ENCODE measurements around the gene LRRC32. TPM values are rescaled to one million over a fixed set of nuclear protein-coding genes. Genes with fewer than 3 reads are reported as not detected.
"Not testable (repeated sequence)": the region's sequence is repeated elsewhere in the genome, so short reads cannot be mapped to it uniquely, and the experiment has no call there.

LRRC32 gene
- polyA plus RNA-seq, 10 donors: 22.7 to 37.3 (median 25.0) TPM

- DNase-seq: peak in 2 of 3 donors; percentile 54 to 74
Measured at GRCh38 chr11:76629116-76629852, 41.3 kb downstream of the LRRC32 start.

GRCh38 chr11:76628408-76628947 lies 42.1 kb downstream of the LRRC32 start:
- no peak for DNase-seq

GRCh38 chr11:76627606-76628005 lies 42.9 kb downstream of the LRRC32 start:
- DNase-seq: no peak

- no peak for DNase-seq
Measured at GRCh38 chr11:76626921-76627401, 43.6 kb downstream of the LRRC32 start.

- DNase-seq: no peak
Measured at GRCh38 chr11:76626266-76626665, 44.3 kb downstream of the LRRC32 start.

GRCh38 chr11:76625472-76626186 lies 44.9 kb downstream of the LRRC32 start:
- DNase-seq: no peak

GRCh38 chr11:76624500-76625379 lies 45.8 kb downstream of the LRRC32 start:
- DNase-seq: no peak

- DNase-seq: no peak
Measured at GRCh38 chr11:76623884-76624419, 46.6 kb downstream of the LRRC32 start.

GRCh38 chr11:76623171-76623883 lies 47.2 kb downstream of the LRRC32 start:
- DNase-seq: no peak

- DNase-seq: no peak
Measured at GRCh38 chr11:76622493-76623094, 48.0 kb downstream of the LRRC32 start.

- peak in 1 of 3 donors; percentile 52 for DNase-seq
Measured at GRCh38 chr11:76621868-76622267, 48.7 kb downstream of the LRRC32 start.

GRCh38 chr11:76621466-76621865 lies 49.1 kb downstream of the LRRC32 start:
- no peak for DNase-seq

GRCh38 chr11:76620489-76620888 lies 50.1 kb downstream of the LRRC32 start:
- no peak for DNase-seq

GRCh38 chr11:76619801-76620200 lies 50.7 kb downstream of the LRRC32 start:
- not testable (repeated sequence) for DNase-seq

GRCh38 chr11:76617553-76618265 lies 52.8 kb downstream of the LRRC32 start:
- DNase-seq: no peak

- no peak for DNase-seq
Measured at GRCh38 chr11:76616676-76617552, 53.6 kb downstream of the LRRC32 start.

- no peak for DNase-seq
Measured at GRCh38 chr11:76615950-76616349, 54.6 kb downstream of the LRRC32 start.

GRCh38 chr11:76614471-76615179 lies 55.9 kb downstream of the LRRC32 start:
- no peak for DNase-seq
